HEK293 (cell line): ENCODE results near the gene MEAK7.

ENCODE experiments used
- CTCF ChIA-PET: fragments of 350-600 bp; formaldehyde crosslinking; extraction: SDS; loops from one replicate; lab custom pipeline; 2021; ENCODE audit warnings: antibody characterized with exemption; lab: Yijun Ruan, JAX
- POLR2A ChIA-PET: fragments of 300-600 bp; formaldehyde crosslinking; extraction: SDS; loops from one replicate; lab custom pipeline; 2020; ENCODE audit warnings: antibody characterized with exemption, inconsistent platforms; lab: Yijun Ruan, JAX
- H3K27ac ChIP-seq: fragments of 200-500 bp; sonication (Bioruptor generic); 2 replicates; pipeline ENCODE4 v1.5.1; 2014; ENCODE audit warnings: low read depth, low read length, control low read depth, inconsistent platforms; ENCODE audit errors: extremely low read depth
- H3K36me3 ChIP-seq, 2 experiments: fragments of 200-500 bp in 1 of 2; sonication (Bioruptor generic) in 1 of 2; 1 replicate in 1 of 2; 2 replicates in 1 of 2; pipeline ENCODE4 v1.5.1; 2014 to 2017; ENCODE audit warnings: inconsistent platforms in 2 of 2, low read length in 2 of 2; ENCODE audit not compliant: control insufficient read depth in 2 of 2, insufficient read depth in 1 of 2
- H3K4me1 ChIP-seq: fragments of 200-500 bp; sonication (Bioruptor generic); 2 replicates; pipeline ENCODE4 v1.5.1; 2014; ENCODE audit warnings: mild to moderate bottlenecking, low read length, inconsistent platforms; ENCODE audit not compliant: control insufficient read depth, insufficient read depth
- H3K4me3 ChIP-seq: 2 replicates; pipeline ENCODE4 v1.5.1; 2011; ENCODE audit warnings: low read depth, mild to moderate bottlenecking, control low read depth, low read length, moderate library complexity
- H3K9me3 ChIP-seq: fragments of 200-500 bp; sonication (Bioruptor generic); 2 replicates; pipeline ENCODE4 v1.5.1; 2014; ENCODE audit warnings: low read depth, low read length, inconsistent platforms; ENCODE audit not compliant: control insufficient read depth, insufficient read depth
- HIC1 ChIP-seq: fragments of 450-650 bp; formaldehyde crosslinking; IDR thresholded peaks from 2 replicates; pipeline ENCODE4 v1.5.1; 2016; ENCODE audit warnings: missing biosample characterization, missing genetic modification characterization
- KLF10 ChIP-seq: fragments of 450-650 bp; IDR thresholded peaks from 2 replicates; pipeline ENCODE4 v1.5.1; 2018; ENCODE audit warnings: missing biosample characterization, mild to moderate bottlenecking, missing genetic modification characterization
- OVOL3 ChIP-seq: fragments of 450-650 bp; formaldehyde crosslinking; IDR thresholded peaks from 2 replicates; pipeline ENCODE4 v1.5.1; 2016; ENCODE audit warnings: missing biosample characterization, missing genetic modification characterization
- PATZ1 ChIP-seq: fragments of 450-650 bp; formaldehyde crosslinking; IDR thresholded peaks from 2 replicates; pipeline ENCODE4 v1.5.1; 2016; ENCODE audit warnings: missing biosample characterization, missing genetic modification characterization
- ZBTB8A ChIP-seq: fragments of 450-650 bp; formaldehyde crosslinking; IDR thresholded peaks from 2 replicates; pipeline ENCODE4 v1.5.1; 2016; ENCODE audit warnings: missing biosample characterization, missing genetic modification characterization
- ZFP41 ChIP-seq: fragments of 450-650 bp; formaldehyde crosslinking; IDR thresholded peaks from 2 replicates; pipeline ENCODE4 v1.5.1; 2016; ENCODE audit warnings: missing biosample characterization, missing genetic modification characterization, borderline replicate concordance
- ZNF239 ChIP-seq: fragments of 450-650 bp; formaldehyde crosslinking; IDR thresholded peaks from 2 replicates; pipeline ENCODE4 v1.5.1; 2016; ENCODE audit warnings: missing biosample characterization, missing genetic modification characterization
- ZNF274 ChIP-seq, 2 experiments: fragments of 200-500 bp in 1 of 2; fragments of 450-650 bp in 1 of 2; sonication (Bioruptor generic) in 1 of 2; formaldehyde crosslinking in 1 of 2; IDR thresholded peaks; 2 replicates each; pipeline versions ENCODE4 v1.5.1 to v1.6.1; 2014 to 2016; ENCODE audit warnings: borderline replicate concordance in 1 of 2, inconsistent platforms in 1 of 2, low read length in 1 of 2, missing biosample characterization in 1 of 2, missing genetic modification characterization in 1 of 2
- ZNF449 ChIP-seq: fragments of 450-650 bp; formaldehyde crosslinking; IDR thresholded peaks from 2 replicates; pipeline ENCODE4 v1.5.1; 2017; ENCODE audit warnings: missing biosample characterization, mild to moderate bottlenecking, missing genetic modification characterization, moderate library complexity
- ZNF513 ChIP-seq: fragments of 450-650 bp; IDR thresholded peaks from 2 replicates; pipeline ENCODE4 v1.5.1; 2018; ENCODE audit warnings: missing biosample characterization, missing genetic modification characterization
- ZNF518A ChIP-seq: fragments of 450-650 bp; formaldehyde crosslinking; conservative IDR thresholded peaks from 2 replicates; pipeline ENCODE4 v1.5.1; 2016; ENCODE audit warnings: low read depth, missing biosample characterization, missing genetic modification characterization
- ZNF580 ChIP-seq: fragments of 450-650 bp; formaldehyde crosslinking; IDR thresholded peaks from 2 replicates; pipeline ENCODE4 v1.5.1; 2016; ENCODE audit warnings: missing biosample characterization, missing genetic modification characterization
- ZNF610 ChIP-seq: fragments of 450-650 bp; formaldehyde crosslinking; IDR thresholded peaks from 2 replicates; pipeline ENCODE4 v1.5.1; 2016; ENCODE audit warnings: missing biosample characterization, missing genetic modification characterization, borderline replicate concordance
- ZNF621 ChIP-seq: fragments of 450-650 bp; formaldehyde crosslinking; IDR thresholded peaks from 2 replicates; pipeline ENCODE4 v1.5.1; 2017; ENCODE audit warnings: missing biosample characterization, missing genetic modification characterization
- ZNF791 ChIP-seq: fragments of 450-650 bp; formaldehyde crosslinking; IDR thresholded peaks from 2 replicates; pipeline ENCODE4 v1.5.1; 2016; ENCODE audit warnings: missing biosample characterization, missing genetic modification characterization

The MEAK7 gene

GRCh38 chr16:84499638-84500037 is 4.8 kb downstream of the MEAK7 start:
- ChIA-PET CTCF (no interaction called here), POLR2A (no interaction called here)
- Histone ChIP-seq H3K4me3 (no peak overlapping the region), H3K36me3 (peaks cover 0 to 44% of the 10 kb centered on the region in 2 experiments; a peak in 2 of 3 replicates), H3K27ac (no peak overlapping the region), H3K9me3 (no peaks in the 10 kb centered on the region), H3K4me1 (peaks cover 6% of the 10 kb centered on the region)
- TF ChIP-seq HIC1 (tag by site-specific recombination) = no peak
- no peak for TF ChIP-seq ZNF518A (tag by site-specific recombination)
- TF ChIP-seq ZFP41 = no peak
- TF ChIP-seq ZNF513 (tag by site-specific recombination) = no peak
- TF ChIP-seq ZNF610 (tag by site-specific recombination) = no peak
- no peak for TF ChIP-seq ZBTB8A (tag by site-specific recombination)
- TF ChIP-seq ZNF449 (tag by site-specific recombination) = no peak
- TF ChIP-seq ZNF239 (tag by site-specific recombination) = no peak
- TF ChIP-seq ZNF274 (IDR thresholded peaks at IDR 0.05; ENCODE audit: low read length) = no peak
- TF ChIP-seq ZNF274 (tag by site-specific recombination; IDR thresholded peaks at IDR 0.05; ENCODE audit: borderline replicate concordance) = no peak
- no peak for TF ChIP-seq KLF10
- no peak for TF ChIP-seq ZNF621 (tag by site-specific recombination)
- no peak for TF ChIP-seq ZNF580 (tag by site-specific recombination)
- TF ChIP-seq OVOL3 (tag by site-specific recombination) = no peak
- TF ChIP-seq PATZ1 (tag by site-specific recombination) = no peak
- no peak for TF ChIP-seq ZNF791
